ENCODE data around the gene SOCS2.
"Not testable (repeated sequence)": the region's sequence is repeated elsewhere in the genome, so short reads cannot be mapped to it uniquely, and the experiment has no call there.

SOCS2 gene

DNA sequence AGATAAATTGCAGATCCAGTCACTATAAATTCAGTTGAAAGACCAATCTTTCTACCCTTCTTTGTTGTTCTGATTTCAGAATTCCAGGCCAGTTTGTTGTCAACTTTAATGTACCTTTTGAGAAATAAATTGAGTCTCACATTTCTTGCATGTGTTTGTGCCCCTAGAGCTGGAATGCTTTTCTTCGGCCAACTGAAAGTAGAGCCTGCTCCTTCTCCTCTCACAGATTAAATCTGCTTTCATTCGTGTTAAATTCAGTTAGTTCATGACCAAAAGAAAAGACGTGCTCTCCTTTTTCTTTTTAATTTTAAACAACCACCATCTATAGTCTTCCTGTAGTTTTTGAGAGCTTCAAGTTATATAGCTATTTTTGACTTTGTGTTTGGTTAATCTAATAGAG lies 22.9 kb downstream of the SOCS2 start:
- no peak for DNase-seq

DNA sequence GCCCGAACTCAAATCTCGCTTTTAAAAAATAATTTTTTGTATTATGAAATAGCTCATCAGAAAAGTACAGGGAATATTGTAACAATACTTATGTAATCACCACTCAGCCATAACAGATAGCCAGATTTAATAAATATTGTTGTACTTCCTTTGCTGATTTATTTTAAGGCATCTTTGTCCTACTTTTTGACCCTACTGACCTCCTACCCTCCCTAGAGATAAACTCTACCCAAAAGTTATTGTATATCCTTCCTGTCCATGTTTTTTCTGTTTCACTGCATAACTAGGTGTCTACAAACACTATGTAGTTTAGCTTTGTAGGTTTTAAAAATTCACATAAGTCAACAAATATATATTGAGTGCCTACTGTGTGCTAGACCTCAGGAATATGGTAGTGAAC lies 25.1 kb downstream of the SOCS2 start:
- no peak for DNase-seq

DNA sequence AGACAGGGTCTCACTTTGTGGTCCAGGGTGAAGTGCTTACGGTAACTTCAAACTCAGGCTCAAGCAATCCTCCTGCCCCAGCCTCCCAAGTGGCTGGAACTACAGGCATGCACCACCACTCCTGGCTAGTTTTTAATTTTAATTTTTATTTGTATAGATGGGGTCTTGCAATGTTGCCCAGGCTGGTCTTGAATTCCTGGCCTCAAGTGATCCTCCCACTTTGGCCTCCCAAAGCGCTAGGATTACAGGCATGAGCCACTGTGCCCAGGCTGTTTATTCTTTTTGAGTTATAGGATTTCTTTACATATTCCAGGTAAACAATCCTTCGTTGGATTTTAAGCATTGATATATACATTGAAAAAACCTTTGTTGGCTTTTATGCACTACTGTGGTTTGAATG lies 26.7 kb downstream of the SOCS2 start:
- DNase-seq: no peak

DNA sequence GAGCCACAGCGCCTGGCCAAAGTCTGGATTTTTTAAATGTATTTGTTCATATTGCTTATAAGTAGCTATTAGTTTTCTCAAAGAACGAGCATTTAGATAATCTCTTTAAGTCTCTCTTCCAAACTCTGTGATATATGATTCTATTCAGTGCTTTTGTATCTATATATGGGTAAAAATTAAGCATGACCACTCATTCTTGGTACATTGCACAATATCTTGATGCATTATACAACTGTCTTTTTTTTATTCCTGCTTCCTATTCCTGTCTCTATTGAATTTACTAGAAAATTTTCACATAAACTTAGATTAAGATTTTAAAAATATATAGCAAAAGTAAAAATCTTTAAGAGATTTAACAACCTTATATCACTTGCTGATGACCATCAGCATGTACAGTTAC lies 29.1 kb downstream of the SOCS2 start:
- no peak for DNase-seq

DNA sequence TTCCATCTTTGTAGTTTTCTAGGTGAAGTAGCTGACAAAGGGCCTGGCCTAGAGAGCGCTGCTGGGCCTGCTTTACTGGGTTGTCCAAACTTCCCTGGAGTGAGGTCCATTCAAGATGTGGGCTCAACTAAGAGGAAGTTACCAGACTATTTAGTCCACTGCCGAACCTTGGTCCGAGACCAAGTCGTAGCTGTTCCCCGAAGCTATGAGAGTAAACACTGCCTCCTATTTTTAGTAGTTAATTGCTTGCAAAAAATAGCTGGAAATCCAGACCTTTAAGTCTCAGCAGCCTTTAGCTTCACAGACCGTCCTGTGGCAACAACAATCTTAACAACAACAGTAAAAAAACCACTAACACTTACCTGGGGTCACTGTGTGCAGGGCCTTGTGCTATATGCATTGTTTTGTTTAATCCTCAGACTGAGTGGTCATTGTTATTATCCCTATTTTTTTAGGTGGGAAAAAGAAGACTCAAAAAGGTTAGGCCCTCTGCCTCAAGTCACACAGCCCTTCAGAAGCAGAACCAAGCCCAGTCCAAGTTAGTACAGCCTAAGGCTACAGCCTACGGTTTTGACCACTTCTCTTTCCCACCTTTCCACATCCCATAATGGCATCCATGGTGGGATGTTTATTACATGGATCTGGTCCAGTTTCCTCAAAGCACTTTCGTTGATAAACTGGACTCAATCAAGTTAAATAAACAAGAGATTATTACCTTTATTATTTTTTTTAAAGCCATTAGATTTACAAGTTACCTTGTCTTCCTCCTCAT lies 30.6 kb downstream of the SOCS2 start:
- no peak for DNase-seq

DNA sequence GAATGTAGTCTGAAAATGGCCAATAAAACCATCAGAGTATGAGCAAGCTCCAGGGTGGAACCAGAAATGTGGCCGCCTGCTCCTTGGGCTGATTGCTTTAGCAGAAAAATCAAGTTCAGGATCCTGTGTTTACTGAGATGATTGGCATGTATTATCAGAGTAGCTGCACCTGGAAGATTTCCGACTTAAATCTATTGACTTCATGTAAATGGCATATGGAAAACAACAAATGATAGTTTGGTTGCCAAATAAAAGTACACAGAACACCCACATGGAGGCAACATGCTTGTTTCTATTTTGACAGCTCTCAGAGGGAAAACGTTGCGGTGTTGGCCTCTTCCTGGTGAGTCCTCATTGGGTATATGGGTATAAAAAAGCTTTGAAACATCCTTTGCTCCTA lies 31.3 kb downstream of the SOCS2 start:
- no peak for DNase-seq

DNA sequence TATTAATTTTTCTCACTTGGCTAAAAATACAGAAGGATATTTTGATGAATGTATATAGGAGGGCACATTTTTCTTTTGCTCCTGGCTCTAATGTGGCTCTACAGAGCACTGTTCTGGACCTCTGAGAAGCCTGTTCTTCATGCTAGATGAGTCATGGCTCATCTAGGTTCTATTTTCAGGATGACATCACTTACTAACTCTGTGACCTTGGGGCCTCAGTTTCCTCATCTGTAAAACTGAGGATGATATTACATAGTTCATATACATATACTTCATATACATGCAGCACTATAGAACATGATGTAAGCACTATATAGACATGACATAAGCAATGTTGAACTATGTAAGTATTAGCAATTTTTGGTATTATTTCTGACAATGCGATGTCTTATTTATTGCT lies 35.8 kb downstream of the SOCS2 start:
- no peak for DNase-seq

DNA sequence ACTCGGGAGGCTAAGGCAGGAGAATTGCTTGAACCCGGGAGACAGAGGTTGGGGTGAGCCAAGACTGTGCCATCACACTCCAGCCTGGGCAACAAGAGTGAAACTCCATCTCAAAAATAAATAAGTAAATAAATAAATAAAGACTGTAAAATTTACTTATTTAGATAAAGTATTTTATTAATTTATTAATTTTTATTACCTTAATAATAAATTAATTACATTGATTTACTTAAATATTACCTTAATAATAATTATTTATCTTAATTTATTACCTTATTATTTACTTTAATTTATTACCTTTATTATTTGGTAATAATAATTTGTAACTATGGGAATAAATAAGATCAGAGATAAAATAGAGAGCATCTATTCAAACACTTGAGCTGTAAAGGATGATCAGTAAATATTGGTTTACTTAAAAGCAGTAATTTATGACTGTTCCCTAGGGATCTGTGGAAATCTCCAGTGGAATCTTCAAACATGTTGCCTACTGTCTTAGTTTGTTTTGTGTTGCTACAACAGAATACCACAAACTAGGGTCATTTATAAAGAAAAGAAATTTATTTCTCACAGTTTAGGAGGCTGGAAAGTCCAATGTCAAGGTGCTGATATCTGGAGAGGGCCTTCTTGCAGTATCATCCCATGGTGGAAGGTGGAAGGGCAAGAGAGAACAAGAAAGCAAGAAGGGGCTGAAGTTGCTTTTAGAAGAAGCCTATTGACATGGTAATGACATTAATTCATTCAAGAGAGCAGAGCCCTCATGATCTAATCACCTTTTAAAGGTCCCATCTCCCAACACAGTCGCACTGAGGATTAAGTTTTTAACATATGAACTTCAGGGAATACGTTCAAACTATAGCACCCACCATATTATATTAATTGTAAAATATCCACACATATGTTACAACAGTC lies 37.1 kb downstream of the SOCS2 start:
- DNase-seq: no peak

DNA sequence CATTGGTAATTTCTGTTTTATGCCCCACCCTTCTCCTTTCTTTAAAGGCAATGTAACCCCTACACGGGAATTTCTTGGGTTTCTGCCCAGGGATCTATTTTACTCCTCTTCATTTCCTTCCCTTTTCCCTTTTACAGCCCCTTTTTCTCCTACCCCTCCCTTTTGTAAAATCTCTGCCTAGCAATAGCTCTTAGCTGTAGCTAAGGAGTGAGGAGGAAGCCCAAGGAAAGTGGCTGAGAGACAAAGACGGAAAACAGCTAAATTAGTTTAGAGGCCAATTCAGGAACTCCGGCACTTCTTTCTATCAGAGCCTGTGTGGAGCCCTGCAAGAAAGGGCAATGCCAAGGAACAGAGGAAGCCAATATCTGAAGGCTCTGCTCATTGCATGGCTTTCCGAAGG lies 40.3 kb downstream of the SOCS2 start:
- DNase-seq: no peak

DNA sequence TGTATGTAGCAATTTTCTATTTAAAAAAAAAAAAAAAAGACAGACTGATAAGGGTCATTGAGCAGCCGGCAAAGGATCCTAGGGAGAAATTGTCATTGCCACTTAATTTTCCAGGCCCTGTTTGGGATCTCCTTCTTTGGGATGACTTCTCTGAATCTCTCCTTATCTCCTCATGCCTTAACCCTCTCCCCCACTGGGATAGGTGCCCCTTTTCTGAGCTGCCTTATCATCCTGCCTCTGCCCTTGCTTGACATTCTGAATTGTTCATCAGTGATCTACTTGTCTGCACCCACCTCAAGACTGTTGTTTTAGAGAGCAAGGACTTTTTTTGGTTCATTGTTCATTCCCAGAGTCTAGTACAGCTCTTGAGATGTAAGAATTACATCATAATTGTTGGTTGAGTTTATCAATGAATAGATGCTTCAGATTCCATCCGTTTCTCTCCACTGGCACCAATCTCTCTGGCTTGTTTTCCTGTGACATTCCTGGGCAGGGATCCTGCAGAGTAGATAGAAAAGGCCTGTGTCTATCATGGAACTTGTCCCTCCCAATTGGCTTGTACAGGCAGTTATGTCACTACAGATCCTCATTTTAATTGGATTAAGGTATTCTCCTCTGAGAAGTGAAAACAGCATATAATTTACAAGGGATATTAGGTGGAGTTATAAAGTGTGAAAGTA lies 42.6 kb downstream of the SOCS2 start:
- DNase-seq: no peak

DNA sequence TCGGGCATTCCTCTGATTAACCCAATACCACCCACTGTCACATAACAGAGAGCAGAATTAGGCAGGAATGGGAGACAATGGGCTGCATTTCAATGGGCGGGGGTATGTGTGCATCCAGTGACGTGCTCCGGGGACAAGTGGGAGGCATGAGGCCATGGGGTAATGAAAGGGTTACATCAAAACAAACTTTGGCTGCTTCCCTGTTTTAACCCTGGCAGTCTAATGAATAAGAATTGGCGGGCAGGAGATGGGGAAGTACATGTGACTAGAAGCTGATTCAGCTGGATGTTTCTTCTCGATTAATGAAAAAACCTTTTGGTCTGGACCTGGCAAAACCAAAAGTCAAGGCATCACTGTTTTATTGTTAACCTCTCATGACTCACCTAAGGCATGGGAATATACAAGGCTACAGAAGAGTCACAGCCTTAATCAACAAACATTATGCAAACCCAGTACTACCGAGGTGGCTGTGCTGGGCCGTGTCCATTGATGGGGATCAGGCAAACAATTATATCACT lies 44.2 kb downstream of the SOCS2 start:
- no peak for DNase-seq

DNA sequence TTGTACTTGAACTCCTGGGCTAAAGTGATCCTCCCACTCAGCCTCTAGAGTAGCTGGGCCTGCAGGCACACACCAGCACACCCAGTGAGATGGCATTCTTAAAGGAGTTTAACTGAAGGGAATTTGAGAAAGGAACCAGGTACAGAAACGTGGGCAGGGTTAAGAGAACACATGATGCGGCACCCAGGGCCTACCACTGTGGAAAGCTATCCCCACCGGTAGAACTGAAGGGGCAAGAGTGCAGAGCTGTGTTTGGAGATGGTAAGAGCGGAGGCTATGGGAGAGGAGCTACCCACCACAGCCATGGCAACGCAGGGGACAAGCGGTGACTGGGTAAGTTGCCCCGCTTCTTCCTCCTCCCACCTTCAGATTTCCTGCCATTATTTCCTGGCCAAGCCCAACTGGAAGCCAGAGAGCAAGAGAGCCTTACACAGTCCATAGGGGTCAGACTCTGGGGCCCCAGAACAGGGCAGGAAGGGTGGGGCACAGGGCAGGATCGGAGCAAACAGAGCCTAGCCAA lies 46.5 kb downstream of the SOCS2 start:
- DNase-seq: no peak

DNA sequence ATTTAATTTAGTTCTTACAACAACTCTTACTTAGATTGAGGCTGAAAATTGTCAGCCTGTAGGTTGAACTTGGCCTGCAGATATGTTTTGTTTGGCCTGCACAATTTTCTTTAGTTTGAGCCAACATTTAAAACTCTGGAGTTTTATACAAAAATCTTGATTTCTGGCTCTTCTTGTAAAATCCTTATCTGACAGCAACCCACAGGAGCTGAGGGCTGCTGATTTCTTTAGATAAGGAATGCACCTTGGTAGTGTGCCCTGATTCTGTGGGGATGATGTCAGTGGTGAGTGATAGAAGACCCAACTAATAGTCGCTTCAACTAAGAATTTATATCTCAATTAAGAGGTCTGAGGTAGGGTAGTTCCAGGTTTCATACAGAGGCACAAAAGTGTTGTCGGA lies 49.5 kb downstream of the SOCS2 start:
- no peak for DNase-seq

DNA sequence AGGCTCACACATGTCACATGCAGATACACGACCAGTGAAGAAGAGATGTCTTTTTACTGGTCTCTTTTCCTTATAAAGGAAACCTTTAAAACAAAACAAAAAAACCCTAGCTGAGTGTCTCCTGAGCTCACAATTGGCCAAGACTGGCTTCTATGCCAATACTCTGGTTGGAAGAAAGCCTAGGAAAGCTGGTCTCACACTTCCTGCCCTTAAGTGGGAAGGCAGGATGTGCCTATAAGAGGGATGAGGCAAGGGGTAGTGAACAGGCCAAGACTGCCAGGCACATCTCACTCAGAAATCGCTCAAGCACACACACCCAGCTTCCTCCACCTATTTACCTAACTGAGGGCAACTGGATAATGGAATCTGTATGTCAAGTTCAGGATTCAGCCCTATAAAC lies 50.0 kb downstream of the SOCS2 start:
- DNase-seq: no peak

DNA sequence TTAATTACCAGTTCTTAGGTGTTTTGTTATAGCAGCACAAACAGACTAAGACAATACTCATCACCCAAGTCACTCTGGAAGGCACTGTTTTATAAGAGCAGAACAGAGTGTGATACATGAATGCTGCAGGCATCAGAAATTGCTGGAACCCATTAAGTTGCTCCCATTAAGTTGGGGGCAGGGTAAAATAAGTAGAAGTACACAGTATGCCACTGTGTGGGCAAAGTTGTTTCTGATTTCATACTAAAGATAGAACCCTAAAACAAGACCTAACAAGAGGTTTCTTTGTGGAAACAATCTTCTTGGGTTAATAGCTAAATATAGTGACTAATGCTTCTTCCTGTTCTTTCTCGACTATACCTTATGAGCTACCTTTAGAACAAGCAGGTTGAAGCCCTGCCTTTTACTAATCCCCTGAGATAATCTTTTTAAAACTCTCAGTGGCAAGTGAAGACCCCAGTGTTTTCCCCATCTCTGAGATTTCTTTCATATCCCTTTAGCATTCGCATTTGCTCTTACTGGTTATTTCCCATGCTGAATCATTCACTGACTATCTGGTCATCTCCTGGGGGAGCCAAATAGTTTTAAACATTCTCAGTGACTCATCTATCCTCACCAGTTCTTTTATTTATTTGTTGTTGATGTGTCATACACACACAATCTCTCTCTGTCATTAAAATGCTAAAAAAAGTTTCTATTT lies 52.3 kb downstream of the SOCS2 start:
- no peak for DNase-seq

DNA sequence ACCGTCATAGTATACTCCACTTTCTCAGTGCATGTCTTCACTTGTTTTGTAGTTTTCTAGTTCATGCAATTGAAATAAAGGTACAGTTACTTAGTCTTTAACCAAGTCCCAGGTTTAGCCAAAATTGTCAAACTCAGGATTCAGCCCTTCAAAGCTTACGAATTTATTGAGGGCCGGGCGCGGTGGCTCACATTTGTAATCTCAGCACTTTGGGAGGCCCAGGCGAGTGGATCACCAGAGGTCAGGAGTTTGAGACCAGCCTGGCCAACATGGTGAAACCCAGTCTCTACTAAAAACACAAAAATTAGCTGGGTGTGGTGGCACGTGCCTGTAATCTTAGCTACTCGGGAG lies 52.8 kb downstream of the SOCS2 start:
- DNase-seq: not testable (repeated sequence)

DNA sequence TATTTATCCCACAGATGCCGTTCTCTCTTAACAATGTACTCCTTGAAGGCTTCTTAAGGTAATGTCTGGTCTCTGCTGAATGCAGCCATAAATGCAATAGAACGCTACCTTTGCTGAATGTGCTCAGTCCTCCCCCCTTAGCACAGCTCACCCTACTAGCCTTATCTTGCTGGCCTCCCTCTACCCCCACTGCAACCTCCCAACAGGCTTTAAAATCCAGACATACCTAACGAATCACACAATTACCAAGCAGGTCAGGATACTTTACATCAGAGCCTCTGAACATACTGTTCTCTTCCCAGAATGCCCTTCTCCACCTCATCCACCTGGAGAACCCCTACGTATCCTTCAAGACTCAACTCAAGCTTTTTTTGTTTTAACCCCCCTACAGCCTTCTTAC lies 53.7 kb downstream of the SOCS2 start:
- no peak for DNase-seq

Data from stimulated activated CD4-positive, alpha-beta T cell treated with anti-CD3 and anti-CD28 coated beads, Interleukin-2, amount 100 ng/mL, for 48 hours (primary cell).